ENCODE results near the gene ZNFX1.

ZNFX1 gene

GRCh38 chr20:49283703-49284625 is 6.1 kb upstream of the ZNFX1 start:
- TF ChIP-seq, protein P1, sequence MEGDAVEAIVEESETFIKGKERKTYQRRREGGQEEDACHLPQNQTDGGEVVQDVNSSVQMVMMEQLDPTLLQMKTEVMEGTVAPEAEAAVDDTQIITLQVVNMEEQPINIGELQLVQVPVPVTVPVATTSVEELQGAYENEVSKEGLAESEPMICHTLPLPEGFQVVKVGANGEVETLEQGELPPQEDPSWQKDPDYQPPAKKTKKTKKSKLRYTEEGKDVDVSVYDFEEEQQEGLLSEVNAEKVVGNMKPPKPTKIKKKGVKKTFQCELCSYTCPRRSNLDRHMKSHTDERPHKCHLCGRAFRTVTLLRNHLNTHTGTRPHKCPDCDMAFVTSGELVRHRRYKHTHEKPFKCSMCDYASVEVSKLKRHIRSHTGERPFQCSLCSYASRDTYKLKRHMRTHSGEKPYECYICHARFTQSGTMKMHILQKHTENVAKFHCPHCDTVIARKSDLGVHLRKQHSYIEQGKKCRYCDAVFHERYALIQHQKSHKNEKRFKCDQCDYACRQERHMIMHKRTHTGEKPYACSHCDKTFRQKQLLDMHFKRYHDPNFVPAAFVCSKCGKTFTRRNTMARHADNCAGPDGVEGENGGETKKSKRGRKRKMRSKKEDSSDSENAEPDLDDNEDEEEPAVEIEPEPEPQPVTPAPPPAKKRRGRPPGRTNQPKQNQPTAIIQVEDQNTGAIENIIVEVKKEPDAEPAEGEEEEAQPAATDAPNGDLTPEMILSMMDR (IDR thresholded peaks at IDR 0.05; ENCODE audit: extremely low read depth, insufficient read depth, missing control alignments) = no peak
- in situ Hi-C loops (cut with MboI; ENCODE audit: low pct_unique_long_range_greater_than_20kb, low sequenced_read_pairs, unreplicated experiment) = no loop called here
- no peak for DNase-seq (ENCODE audit: low spot score)

- in situ Hi-C loops (cut with MboI; ENCODE audit: low pct_unique_long_range_greater_than_20kb, low sequenced_read_pairs, unreplicated experiment) = no loop called here
- TF ChIP-seq, protein P1 (IDR thresholded peaks at IDR 0.05; ENCODE audit: extremely low read depth, insufficient read depth, missing control alignments) = no peak
- no peak for DNase-seq (ENCODE audit: low spot score)
These were observed 5.4 kb upstream of the ZNFX1 start for GRCh38 chr20:49283176-49283702.

DNA sequence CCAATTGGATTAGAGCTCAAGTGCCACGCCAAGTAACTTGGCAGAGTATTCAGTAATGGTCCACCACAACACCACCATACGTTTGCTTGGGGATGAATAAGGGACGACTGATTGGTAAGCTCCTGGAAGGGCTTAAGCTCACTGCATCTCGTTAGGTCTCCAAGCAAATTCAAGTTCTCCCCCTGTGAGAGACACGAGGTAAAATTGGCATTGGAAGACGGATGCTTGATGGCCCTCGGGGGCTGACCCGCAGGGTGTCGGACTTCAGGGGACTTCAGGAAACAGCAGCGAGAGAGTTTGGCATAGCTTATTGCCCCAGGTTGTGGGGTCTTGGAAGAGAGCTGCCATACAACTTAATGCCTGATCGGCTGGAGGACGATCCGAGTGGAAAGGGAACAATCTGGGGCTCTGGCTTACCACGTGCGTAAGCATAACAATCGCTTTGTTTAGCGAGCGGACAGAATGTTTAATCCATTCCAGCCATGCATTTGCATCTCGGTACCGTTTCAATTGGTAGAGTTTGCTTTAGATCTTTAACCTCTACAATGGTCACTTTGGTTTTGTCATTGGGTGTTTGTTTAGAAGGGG is 4.8 kb upstream of the ZNFX1 start:
- TF ChIP-seq, protein P1 (IDR thresholded peaks at IDR 0.05; ENCODE audit: extremely low read depth, insufficient read depth, missing control alignments) = no peak
- DNase-seq (ENCODE audit: low spot score) = no peak
- in situ Hi-C loops (cut with MboI; ENCODE audit: low pct_unique_long_range_greater_than_20kb, low sequenced_read_pairs, unreplicated experiment) = no loop called here

- TF ChIP-seq, protein P1 (IDR thresholded peaks at IDR 0.05; ENCODE audit: extremely low read depth, insufficient read depth, missing control alignments) = no peak
- in situ Hi-C loops (cut with MboI; ENCODE audit: low pct_unique_long_range_greater_than_20kb, low sequenced_read_pairs, unreplicated experiment) = no loop called here
- no peak for DNase-seq (ENCODE audit: low spot score)
These were observed 4.1 kb upstream of the ZNFX1 start for GRCh38 chr20:49281913-49282467.

GRCh38 chr20:49281059-49281912 is 3.4 kb upstream of the ZNFX1 start:
- in situ Hi-C loops (cut with MboI; ENCODE audit: low pct_unique_long_range_greater_than_20kb, low sequenced_read_pairs, unreplicated experiment) = no loop called here
- no peak for DNase-seq (ENCODE audit: low spot score)
- TF ChIP-seq, protein P1 (IDR thresholded peaks at IDR 0.05; ENCODE audit: extremely low read depth, insufficient read depth, missing control alignments) = no peak

All from GM13977 (cell line).